22Rv1 (cell line): Measurements from ENCODE around the gene LATS1.

Experiments
- ZFX ChIP-seq: fragments of 450-650 bp; IDR thresholded peaks from 2 replicates; pipeline ENCODE4 v1.6.1; 2017; ENCODE audit warnings: antibody characterized with exemption, borderline replicate concordance
- TF ChIP-seq, protein P1 (sequence below): fragments of 450-650 bp; IDR thresholded peaks from 2 replicates; pipeline ENCODE4 v1.5.1; 2017; ENCODE audit warnings: mild to moderate bottlenecking

DNA sequence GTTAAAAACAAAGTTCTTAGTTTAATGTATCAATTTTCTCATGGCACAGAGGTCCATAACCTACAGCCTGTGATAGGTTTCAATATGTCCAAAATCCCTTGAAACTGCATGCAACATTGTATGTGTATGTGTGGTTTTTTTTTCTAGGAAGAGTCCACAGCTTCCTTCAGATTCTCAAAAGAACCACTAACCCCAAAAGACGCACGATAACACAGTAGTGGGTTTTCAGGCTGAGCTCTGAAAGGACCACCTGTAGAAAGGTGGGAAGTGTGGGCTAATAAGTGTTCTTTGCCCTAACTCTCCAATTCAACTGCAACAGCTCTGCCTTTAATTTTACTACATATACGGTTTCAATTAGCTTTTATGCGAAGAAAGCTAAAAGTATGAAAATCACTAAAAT, 57.9 kb downstream of the LATS1 start:
- TF ChIP-seq, protein P1, sequence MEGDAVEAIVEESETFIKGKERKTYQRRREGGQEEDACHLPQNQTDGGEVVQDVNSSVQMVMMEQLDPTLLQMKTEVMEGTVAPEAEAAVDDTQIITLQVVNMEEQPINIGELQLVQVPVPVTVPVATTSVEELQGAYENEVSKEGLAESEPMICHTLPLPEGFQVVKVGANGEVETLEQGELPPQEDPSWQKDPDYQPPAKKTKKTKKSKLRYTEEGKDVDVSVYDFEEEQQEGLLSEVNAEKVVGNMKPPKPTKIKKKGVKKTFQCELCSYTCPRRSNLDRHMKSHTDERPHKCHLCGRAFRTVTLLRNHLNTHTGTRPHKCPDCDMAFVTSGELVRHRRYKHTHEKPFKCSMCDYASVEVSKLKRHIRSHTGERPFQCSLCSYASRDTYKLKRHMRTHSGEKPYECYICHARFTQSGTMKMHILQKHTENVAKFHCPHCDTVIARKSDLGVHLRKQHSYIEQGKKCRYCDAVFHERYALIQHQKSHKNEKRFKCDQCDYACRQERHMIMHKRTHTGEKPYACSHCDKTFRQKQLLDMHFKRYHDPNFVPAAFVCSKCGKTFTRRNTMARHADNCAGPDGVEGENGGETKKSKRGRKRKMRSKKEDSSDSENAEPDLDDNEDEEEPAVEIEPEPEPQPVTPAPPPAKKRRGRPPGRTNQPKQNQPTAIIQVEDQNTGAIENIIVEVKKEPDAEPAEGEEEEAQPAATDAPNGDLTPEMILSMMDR, result no peak
- no peak for TF ChIP-seq ZFX
